MG63 (cell line): ENCODE measurements around the gene COX7A2L. TPM values are rescaled to one million over a fixed set of nuclear protein-coding genes. Genes with fewer than 3 reads are reported as not detected.

Source experiments
- DNase-seq: peaks from one replicate; pipeline ENCODE4 v3.0.0-alpha.2; 2020
- H3K27me3 ChIP-seq: fragments of 250-450 bp; sonication (Bioruptor Pico); 2 replicates; pipeline ENCODE4 v1.5.1; 2020; ENCODE audit warnings: mild to moderate bottlenecking, moderate library complexity
- H3K36me3 ChIP-seq: fragments of 250-450 bp; sonication (Bioruptor Pico); 2 replicates; pipeline ENCODE4 v1.5.1; 2020; ENCODE audit warnings: mild to moderate bottlenecking, moderate library complexity
- H3K4me3 ChIP-seq: fragments of 250-450 bp; sonication (Bioruptor Pico); 2 replicates; pipeline ENCODE4 v1.5.1; 2020; ENCODE audit warnings: mild to moderate bottlenecking, moderate library complexity
- H3K9me3 ChIP-seq: fragments of 250-450 bp; sonication (Bioruptor Pico); 2 replicates; pipeline ENCODE4 v1.5.1; 2020; ENCODE audit warnings: mild to moderate bottlenecking, moderate library complexity
- total RNA-seq: library from RNA; depleted of rRNA; stranded (reverse); fragments of >200 nt; shearing (Covaris generic); gene quantifications from 2 replicates; pipeline ENCODE4 v1.2.3, GENCODE V29; 2014; ENCODE audit warnings: low replicate concordance; rRNA removed

The COX7A2L gene
- total RNA-seq, 1 experiment from 2014 or later = 149 TPM

GRCh38 chr2:42315844-42316470 lies 45.1 kb downstream of the COX7A2L start:
- H3K27me3 ChIP-seq = no peaks in the 10 kb centered on the region
- DNase-seq = no peak
- peaks cover 18% of the 10 kb centered on the region for H3K36me3 ChIP-seq
- no peak overlapping the region for H3K4me3 ChIP-seq
- no peaks in the 10 kb centered on the region for H3K9me3 ChIP-seq

- DNase-seq = no peak
- H3K36me3 ChIP-seq = peaks cover 12% of the 10 kb centered on the region
- H3K4me3 ChIP-seq = no peak overlapping the region
- no peaks in the 10 kb centered on the region for H3K9me3 ChIP-seq
- no peaks in the 10 kb centered on the region for H3K27me3 ChIP-seq
These were observed 46.0 kb downstream of the COX7A2L start for GRCh38 chr2:42314892-42315468.

DNA sequence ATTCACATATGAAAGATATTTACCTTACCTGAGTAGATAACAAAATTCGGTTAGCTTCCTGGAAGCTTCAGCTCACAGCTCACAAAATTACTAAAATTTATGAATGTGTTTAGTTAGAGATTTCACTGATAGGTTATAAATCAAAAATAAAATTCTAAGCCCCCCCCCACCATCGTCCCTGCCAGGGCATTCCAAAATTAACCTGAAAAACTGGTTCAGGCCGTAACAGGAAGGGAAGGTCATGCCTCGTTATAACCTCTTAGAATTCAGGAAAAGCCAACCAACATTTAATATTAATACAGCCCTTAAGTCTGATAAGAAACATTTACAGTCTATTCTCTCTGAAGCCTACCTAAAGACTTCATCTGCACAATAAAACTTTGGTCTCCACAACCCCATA lies 48.9 kb downstream of the COX7A2L start:
- H3K4me3 ChIP-seq = no peak overlapping the region
- peaks cover 6% of the 10 kb centered on the region for H3K36me3 ChIP-seq
- no peaks in the 10 kb centered on the region for H3K9me3 ChIP-seq
- H3K27me3 ChIP-seq = no peaks in the 10 kb centered on the region
- no peak for DNase-seq

GRCh38 chr2:42310007-42310515 lies 51.0 kb downstream of the COX7A2L start:
- H3K9me3 ChIP-seq = no peaks in the 10 kb centered on the region
- no peak for DNase-seq
- H3K36me3 ChIP-seq = peaks cover 11% of the 10 kb centered on the region
- H3K4me3 ChIP-seq = no peak overlapping the region
- no peaks in the 10 kb centered on the region for H3K27me3 ChIP-seq

DNA sequence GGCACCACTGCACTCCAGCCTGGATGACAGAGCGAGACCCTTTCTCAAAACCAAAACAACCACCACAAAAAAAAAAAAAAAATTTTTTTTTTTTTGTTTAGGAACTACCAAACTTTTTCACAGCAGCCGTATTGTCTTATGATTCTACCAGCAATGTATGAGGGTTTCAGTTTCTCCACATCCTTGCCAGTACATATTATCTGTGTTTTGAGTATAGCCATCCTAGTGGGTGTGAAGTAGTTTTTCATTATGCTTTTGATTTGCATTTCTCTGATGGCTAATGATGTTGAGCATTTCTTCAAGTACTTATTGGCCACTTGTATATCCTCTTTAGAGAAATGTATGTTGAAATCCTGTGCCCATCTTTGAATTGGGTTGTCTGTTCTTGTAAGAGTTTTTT lies 51.7 kb downstream of the COX7A2L start:
- Histone ChIP-seq H3K9me3 (no peaks in the 10 kb centered on the region), H3K27me3 (no peaks in the 10 kb centered on the region), H3K36me3 (peaks cover 11% of the 10 kb centered on the region), H3K4me3 (no peak overlapping the region)
- DNase-seq = no peak

GRCh38 chr2:42307180-42307579 lies 53.8 kb downstream of the COX7A2L start:
- Histone ChIP-seq H3K4me3 (no peak overlapping the region), H3K36me3 (peaks cover 20% of the 10 kb centered on the region), H3K9me3 (no peaks in the 10 kb centered on the region), H3K27me3 (no peaks in the 10 kb centered on the region)
- no peak for DNase-seq

GRCh38 chr2:42304059-42304713 lies 56.8 kb downstream of the COX7A2L start:
- no peaks in the 10 kb centered on the region for H3K9me3 ChIP-seq

DNA sequence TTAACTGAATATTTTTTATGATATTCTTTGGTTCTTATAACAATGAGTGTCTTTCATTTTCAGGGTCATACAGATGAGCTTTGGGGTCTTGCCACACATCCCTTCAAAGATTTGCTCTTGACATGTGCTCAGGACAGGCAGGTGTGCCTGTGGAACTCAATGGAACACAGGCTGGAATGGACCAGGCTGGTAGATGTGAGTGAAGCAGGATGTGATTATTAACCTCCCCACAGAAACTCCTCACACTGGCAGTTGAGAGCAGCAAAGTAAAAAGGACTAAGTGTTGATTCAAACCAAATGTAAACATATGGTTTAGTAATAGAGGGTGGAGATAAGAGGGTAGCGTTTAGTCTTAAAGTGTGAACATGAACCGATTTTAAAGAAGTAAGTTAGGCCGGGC lies 57.8 kb downstream of the COX7A2L start:
- DNase-seq = no peak
- H3K4me3 ChIP-seq = no peak overlapping the region
- peaks cover 15% of the 10 kb centered on the region for H3K36me3 ChIP-seq
- no peaks in the 10 kb centered on the region for H3K9me3 ChIP-seq
- H3K27me3 ChIP-seq = no peaks in the 10 kb centered on the region

More at GRCh38 chr2:42304059-42304713, 56.8 kb downstream of the COX7A2L start:
- H3K4me3 ChIP-seq = no peak overlapping the region
- no peaks in the 10 kb centered on the region for H3K27me3 ChIP-seq
- DNase-seq = no peak
- peaks cover 15% of the 10 kb centered on the region for H3K36me3 ChIP-seq

- no peaks in the 10 kb centered on the region for H3K27me3 ChIP-seq
- no peak for DNase-seq
- H3K36me3 ChIP-seq = peaks cover 15% of the 10 kb centered on the region
- H3K4me3 ChIP-seq = no peak overlapping the region
- H3K9me3 ChIP-seq = no peaks in the 10 kb centered on the region
These were observed 60.5 kb downstream of the COX7A2L start for GRCh38 chr2:42300527-42300926.

Other genes with a start within 250 kb of the COX7A2L start
- 18.5 and 19.5 TPM in 2 replicates for gene EML4, start 191.9 kb downstream of the COX7A2L start, total RNA-seq
- gene KCNG3, start 132.8 kb upstream of the COX7A2L start, total RNA-seq = 0.91 TPM in 1 of 2 replicates, not detected in the other
- 18.8 and 36.5 TPM in 2 replicates for gene MTA3, start 207.4 kb upstream of the COX7A2L start, total RNA-seq